Measurements from ENCODE around the gene SPAG16. TPM values are rescaled to one million over a fixed set of nuclear protein-coding genes. Genes with fewer than 3 reads are reported as not detected.

SPAG16 gene
- total RNA-seq, 1 experiment from 2014 or later = 0.30 TPM

DNA sequence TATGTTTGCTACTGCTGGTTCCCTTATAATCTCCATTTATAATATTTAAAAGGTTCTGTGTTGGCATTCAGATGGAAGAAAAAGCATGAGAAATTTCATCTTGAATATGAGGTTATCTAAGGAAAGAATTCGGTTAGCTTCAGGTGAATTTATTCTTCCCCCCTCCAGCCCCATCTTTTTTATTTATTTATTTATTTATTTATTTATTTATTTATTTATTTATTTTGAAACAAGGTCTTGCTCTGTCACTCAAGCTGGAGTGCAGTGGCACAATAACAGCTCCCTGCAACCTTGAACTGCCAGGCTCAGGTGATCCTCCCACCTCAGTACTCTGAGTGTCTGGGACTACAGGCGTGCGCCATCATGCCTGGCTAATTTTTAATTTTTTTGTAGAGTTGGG is 1031.1 kb downstream of the SPAG16 start:
- Histone ChIP-seq H3K4me3 (replicated peaks in 1 of 2; ENCODE audit: low read depth in 1 of 2, low read length in 2 of 2) (no peak overlapping the region), H3K9me3 (ENCODE audit: control insufficient read depth in 1 of 2, insufficient read depth in 1 of 2, low read depth in 1 of 2, low read length in 2 of 2) (no peaks in the 10 kb centered on the region), H3K79me2 (ENCODE audit: insufficient read depth, low read length) (no peaks in the 10 kb centered on the region), H3K9me2 (ENCODE audit: insufficient read depth) (no peaks in the 10 kb centered on the region), H3K36me3 (ENCODE audit: control insufficient read depth in 1 of 2, insufficient read depth in 2 of 2, low read length in 2 of 2) (no peaks in the 10 kb centered on the region), H2AFZ (ENCODE audit: low read depth, low read length, poor library complexity, severe bottlenecking) (no peak overlapping the region), H3K9ac (ENCODE audit: low read length) (no peak overlapping the region), H3K4me1 (ENCODE audit: control insufficient read depth in 1 of 2, insufficient read depth in 2 of 2, low read length in 2 of 2) (no peaks in the 10 kb centered on the region), H3K27ac (ENCODE audit: low read depth, low read length) (no peak overlapping the region), H3K4me2 (ENCODE audit: low read length) (no peak overlapping the region), H4K20me1 (ENCODE audit: insufficient read depth) (no peaks in the 10 kb centered on the region; the same call in 1 of the 2 replicates), H3K27me3 (ENCODE audit: insufficient read depth, low read length) (no peaks in the 10 kb centered on the region)
- ATAC-seq = no peak
- RAD21 ChIA-PET (ENCODE audit: low non-redundant PET in 1 of 2, low total read pairs in 2 of 2, uncharacterized antibody in 2 of 2, unreplicated experiment in 2 of 2) = no interaction called here
- TF ChIP-seq EZH2 (IDR thresholded peaks at IDR 0.05) (no peak), SIN3A (IDR thresholded peaks at IDR 0.05; ENCODE audit: low read depth) (no peak), EGR1 (IDR thresholded peaks at IDR 0.05; ENCODE audit: low read depth) (no peak), YY1 (IDR thresholded peaks at IDR 0.05; ENCODE audit: extremely low read depth, insufficient replicate concordance, low read depth, low read length) (no peak), ZNF274 (IDR thresholded peaks at IDR 0.05; ENCODE audit: low read depth, low read length) (no peak), EZH2phosphoT487 (IDR thresholded peaks at IDR 0.05; ENCODE audit: borderline replicate concordance) (no peak), SRF (IDR thresholded peaks at IDR 0.05; ENCODE audit: low read depth) (no peak), POLR2AphosphoS5 (IDR thresholded peaks at IDR 0.05; ENCODE audit: low read depth, low read length) (no peak), CEBPB (IDR thresholded peaks at IDR 0.05; ENCODE audit: low read depth) (no peak), CBX3 (IDR thresholded peaks at IDR 0.05; ENCODE audit: low read depth) (no peak), TCF7L2 (IDR thresholded peaks at IDR 0.05; ENCODE audit: borderline replicate concordance, extremely low read depth, insufficient read depth, insufficient read length) (no peak), FOSL1 (IDR thresholded peaks at IDR 0.05; ENCODE audit: low read depth) (no peak), JUND (IDR thresholded peaks at IDR 0.05) (no peak)
- TF ChIP-seq, protein P1, sequence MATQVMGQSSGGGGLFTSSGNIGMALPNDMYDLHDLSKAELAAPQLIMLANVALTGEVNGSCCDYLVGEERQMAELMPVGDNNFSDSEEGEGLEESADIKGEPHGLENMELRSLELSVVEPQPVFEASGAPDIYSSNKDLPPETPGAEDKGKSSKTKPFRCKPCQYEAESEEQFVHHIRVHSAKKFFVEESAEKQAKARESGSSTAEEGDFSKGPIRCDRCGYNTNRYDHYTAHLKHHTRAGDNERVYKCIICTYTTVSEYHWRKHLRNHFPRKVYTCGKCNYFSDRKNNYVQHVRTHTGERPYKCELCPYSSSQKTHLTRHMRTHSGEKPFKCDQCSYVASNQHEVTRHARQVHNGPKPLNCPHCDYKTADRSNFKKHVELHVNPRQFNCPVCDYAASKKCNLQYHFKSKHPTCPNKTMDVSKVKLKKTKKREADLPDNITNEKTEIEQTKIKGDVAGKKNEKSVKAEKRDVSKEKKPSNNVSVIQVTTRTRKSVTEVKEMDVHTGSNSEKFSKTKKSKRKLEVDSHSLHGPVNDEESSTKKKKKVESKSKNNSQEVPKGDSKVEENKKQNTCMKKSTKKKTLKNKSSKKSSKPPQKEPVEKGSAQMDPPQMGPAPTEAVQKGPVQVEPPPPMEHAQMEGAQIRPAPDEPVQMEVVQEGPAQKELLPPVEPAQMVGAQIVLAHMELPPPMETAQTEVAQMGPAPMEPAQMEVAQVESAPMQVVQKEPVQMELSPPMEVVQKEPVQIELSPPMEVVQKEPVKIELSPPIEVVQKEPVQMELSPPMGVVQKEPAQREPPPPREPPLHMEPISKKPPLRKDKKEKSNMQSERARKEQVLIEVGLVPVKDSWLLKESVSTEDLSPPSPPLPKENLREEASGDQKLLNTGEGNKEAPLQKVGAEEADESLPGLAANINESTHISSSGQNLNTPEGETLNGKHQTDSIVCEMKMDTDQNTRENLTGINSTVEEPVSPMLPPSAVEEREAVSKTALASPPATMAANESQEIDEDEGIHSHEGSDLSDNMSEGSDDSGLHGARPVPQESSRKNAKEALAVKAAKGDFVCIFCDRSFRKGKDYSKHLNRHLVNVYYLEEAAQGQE (IDR thresholded peaks at IDR 0.05; ENCODE audit: low read depth) = no peak
- TF ChIP-seq, protein P2, sequence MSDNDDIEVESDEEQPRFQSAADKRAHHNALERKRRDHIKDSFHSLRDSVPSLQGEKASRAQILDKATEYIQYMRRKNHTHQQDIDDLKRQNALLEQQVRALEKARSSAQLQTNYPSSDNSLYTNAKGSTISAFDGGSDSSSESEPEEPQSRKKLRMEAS (IDR thresholded peaks at IDR 0.05) = no peak
- TF ChIP-seq, protein P3, sequence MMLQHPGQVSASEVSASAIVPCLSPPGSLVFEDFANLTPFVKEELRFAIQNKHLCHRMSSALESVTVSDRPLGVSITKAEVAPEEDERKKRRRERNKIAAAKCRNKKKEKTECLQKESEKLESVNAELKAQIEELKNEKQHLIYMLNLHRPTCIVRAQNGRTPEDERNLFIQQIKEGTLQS (IDR thresholded peaks at IDR 0.05) = no peak
- TF ChIP-seq, protein P4, sequence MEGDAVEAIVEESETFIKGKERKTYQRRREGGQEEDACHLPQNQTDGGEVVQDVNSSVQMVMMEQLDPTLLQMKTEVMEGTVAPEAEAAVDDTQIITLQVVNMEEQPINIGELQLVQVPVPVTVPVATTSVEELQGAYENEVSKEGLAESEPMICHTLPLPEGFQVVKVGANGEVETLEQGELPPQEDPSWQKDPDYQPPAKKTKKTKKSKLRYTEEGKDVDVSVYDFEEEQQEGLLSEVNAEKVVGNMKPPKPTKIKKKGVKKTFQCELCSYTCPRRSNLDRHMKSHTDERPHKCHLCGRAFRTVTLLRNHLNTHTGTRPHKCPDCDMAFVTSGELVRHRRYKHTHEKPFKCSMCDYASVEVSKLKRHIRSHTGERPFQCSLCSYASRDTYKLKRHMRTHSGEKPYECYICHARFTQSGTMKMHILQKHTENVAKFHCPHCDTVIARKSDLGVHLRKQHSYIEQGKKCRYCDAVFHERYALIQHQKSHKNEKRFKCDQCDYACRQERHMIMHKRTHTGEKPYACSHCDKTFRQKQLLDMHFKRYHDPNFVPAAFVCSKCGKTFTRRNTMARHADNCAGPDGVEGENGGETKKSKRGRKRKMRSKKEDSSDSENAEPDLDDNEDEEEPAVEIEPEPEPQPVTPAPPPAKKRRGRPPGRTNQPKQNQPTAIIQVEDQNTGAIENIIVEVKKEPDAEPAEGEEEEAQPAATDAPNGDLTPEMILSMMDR (IDR thresholded peaks at IDR 0.05 in 2 of 3, conservative IDR thresholded peaks at IDR 0.05 in 1 of 3; ENCODE audit: borderline replicate concordance in 1 of 3, insufficient read depth in 1 of 3, low read depth in 2 of 3, low read length in 2 of 3) = no peak
- CTCF ChIA-PET = no interaction called here
- BruUV-seq (replicated peaks) = no TSS peak
- POLR2A ChIA-PET = no interaction called here
- no peak for DNase-seq (ENCODE audit: low read depth, low spot score)
- intact Hi-C loops (cut with micrococcal nuclease) = loop anchor here (10.0 kb wide), 1 partner anchor 1071 kb away; no protein-coding TSS in a partner anchor
